22Rv1 (cell line): ENCODE data around the gene RDH5.

Experiments used
- H3K27ac ChIP-seq: fragments of 450-650 bp; 2 replicates; pipeline ENCODE4 v1.5.1; 2017
- ZFX ChIP-seq: fragments of 450-650 bp; IDR thresholded peaks from 2 replicates; pipeline ENCODE4 v1.6.1; 2017; ENCODE audit warnings: antibody characterized with exemption, borderline replicate concordance
- TF ChIP-seq, protein P1 (sequence below): fragments of 450-650 bp; IDR thresholded peaks from 2 replicates; pipeline ENCODE4 v1.5.1; 2017; ENCODE audit warnings: mild to moderate bottlenecking

Gene RDH5, protein sequence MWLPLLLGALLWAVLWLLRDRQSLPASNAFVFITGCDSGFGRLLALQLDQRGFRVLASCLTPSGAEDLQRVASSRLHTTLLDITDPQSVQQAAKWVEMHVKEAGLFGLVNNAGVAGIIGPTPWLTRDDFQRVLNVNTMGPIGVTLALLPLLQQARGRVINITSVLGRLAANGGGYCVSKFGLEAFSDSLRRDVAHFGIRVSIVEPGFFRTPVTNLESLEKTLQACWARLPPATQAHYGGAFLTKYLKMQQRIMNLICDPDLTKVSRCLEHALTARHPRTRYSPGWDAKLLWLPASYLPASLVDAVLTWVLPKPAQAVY

DNA sequence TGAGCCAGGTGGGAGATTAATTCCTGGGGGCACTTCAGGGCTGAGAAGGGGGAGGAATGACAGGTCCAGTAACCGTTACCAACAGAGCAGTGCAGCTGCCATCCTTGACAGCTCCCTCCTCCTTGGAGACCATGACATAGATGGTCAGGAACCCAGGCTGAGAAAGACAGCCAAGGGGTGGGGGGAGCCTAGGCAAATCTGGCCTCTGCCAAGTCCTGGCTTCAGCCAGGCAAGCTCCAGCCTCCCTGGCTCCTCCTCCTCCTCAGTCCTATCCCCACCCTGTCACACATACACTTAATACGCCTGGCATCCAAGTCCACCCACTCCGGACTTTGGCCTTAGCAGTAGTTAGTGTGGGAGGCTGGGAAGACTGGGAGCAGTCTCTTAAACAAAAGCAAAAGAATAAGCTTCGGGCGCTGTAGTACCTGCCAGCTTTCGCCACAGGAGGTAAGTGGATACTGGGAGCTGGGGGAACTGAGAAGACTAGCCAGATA, at the start of gene RDH5:
TSS of gene RDH5 (plus strand) at position 323 of the 494 bp plus-strand sequence. CDS start 792 bp downstream, outside the sequence.
- TF ChIP-seq ZFX: no peak
- TF ChIP-seq, protein P1, sequence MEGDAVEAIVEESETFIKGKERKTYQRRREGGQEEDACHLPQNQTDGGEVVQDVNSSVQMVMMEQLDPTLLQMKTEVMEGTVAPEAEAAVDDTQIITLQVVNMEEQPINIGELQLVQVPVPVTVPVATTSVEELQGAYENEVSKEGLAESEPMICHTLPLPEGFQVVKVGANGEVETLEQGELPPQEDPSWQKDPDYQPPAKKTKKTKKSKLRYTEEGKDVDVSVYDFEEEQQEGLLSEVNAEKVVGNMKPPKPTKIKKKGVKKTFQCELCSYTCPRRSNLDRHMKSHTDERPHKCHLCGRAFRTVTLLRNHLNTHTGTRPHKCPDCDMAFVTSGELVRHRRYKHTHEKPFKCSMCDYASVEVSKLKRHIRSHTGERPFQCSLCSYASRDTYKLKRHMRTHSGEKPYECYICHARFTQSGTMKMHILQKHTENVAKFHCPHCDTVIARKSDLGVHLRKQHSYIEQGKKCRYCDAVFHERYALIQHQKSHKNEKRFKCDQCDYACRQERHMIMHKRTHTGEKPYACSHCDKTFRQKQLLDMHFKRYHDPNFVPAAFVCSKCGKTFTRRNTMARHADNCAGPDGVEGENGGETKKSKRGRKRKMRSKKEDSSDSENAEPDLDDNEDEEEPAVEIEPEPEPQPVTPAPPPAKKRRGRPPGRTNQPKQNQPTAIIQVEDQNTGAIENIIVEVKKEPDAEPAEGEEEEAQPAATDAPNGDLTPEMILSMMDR: no peak
- peak within 1 kb of the TSS; percentile 99 for H3K27ac ChIP-seq

DNA sequence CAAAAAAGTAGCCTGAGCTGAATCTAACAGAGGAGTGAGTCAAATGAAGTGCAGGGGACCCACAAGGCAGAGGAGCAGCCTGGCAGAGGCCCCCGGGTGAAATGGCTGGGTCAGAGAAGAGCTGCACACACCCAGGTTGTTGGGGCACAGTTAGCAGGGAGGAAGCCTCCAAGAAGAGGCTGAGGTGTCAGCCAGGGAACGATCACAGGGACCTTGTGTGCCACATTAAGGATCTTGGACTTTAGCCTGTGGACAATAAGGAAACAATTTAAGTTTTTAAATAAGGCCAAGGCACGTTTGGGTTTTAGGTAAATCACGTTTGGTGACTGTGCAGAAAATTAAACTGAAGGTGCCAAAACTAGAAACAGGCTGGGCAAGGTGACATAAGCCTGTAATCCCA, 48.4 kb upstream of the RDH5 start:
- no peak for TF ChIP-seq ZFX
- TF ChIP-seq, protein P1: no peak

DNA sequence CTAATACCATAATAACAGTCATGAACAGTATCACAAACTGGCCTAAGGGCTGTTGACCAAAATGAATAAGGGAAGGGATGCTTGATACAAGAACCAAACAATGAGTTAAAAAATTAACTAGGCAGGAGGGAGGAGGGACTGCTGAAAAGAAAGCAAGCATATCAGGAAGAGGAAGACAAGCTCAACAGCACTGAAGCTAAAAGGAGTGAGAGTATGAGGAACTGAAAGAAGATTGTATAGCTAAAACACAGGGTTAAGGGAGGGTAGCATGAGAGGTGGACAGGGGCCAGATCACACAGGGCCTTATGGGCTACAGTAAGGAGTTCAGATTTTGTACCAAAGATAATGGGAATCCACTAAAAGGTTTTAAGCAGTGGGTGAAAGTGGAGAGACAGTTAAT, 46.6 kb upstream of the RDH5 start:
- no peak overlapping the region for H3K27ac ChIP-seq
- TF ChIP-seq ZFX: no peak
- TF ChIP-seq, protein P1: no peak

More for the DNA sequence above, 48.4 kb upstream of the RDH5 start:
- no peak overlapping the region for H3K27ac ChIP-seq

DNA sequence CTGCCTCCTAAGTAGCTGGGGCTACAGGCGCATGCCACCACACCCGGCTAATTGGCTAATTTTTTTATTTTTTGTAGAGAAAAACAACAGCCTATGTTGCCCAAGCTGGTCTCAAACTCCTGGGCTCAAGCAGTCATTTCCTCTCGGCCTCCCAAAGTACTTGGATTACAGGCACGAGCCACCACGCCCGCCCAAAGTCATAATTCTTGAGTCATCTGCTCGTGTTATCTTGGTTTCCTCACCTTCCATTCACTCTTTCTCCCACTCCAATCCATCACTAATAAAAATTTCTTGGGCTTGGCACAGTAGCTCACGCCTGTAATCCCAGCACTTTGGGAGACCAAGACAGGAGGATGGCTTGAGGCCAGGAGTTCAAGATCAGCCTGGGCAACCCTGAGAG, 44.5 kb upstream of the RDH5 start:
- TF ChIP-seq, protein P1: no peak
- no peak for TF ChIP-seq ZFX

DNA sequence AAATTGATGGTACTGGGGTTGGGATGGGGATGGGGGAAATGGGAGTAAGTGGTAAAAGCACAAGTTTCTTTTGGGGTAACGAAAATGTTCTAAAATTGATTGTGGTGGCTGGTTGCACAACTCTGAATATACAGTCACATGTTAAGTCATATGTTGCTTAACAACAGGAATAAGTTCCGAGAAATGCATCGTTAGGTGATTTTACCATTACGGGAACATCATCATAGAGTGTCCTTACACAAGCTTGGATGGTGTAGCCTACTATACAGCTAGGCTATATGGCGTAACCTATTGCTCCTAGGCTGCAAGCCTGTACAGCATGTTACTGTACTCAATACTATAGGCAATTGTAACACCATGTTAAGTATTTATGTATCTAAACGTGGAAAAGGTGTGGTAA, 43.5 kb upstream of the RDH5 start:
- TF ChIP-seq, protein P1: no peak
- TF ChIP-seq ZFX: no peak

More for the DNA sequence above, 44.5 kb upstream of the RDH5 start:
- no peak overlapping the region for H3K27ac ChIP-seq

DNA sequence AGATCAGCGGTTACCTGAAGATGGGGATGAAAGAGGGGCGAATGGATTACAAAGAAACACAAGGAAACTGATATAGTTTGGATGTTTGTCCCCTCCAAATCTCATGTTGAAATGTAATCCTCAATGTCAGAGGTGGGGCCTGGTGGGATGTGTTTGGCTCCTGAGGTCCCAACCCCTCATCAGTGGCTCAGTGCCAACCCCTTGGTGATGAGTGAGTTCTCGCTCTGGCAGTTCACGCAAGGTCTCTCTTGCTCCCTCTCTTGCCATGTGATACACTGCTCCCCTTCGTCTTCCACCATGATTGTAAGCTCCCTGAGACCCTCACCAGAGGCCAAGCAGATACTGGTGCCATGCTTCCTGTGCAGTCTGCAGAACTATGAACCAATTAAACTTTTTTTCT, 40.5 kb upstream of the RDH5 start:
- H3K27ac ChIP-seq: no peak overlapping the region
- TF ChIP-seq, protein P1: no peak
- TF ChIP-seq ZFX: no peak

More for the DNA sequence above, 43.5 kb upstream of the RDH5 start:
- H3K27ac ChIP-seq: no peak overlapping the region
